WTC11 (cell line): ENCODE measurements around the gene GDAP1L1. TPM values are rescaled to one million over a fixed set of nuclear protein-coding genes. Genes with fewer than 3 reads are reported as not detected.
A peak's percentile ranks its signal among the peaks of the same experiment; 100 is the strongest.

Source experiments
- CREB1 ChIP-seq: sonication (generic); formaldehyde crosslinking; IDR thresholded peaks from 2 replicates; pipeline ENCODE4 v1.8.0; 2023; ENCODE audit warnings: mild to moderate bottlenecking, missing genetic modification reagents
- ESRRA ChIP-seq: sonication (generic); formaldehyde crosslinking; IDR thresholded peaks from 2 replicates; pipeline ENCODE4 v1.8.1; 2022; ENCODE audit warnings: mild to moderate bottlenecking, missing genetic modification reagents, borderline replicate concordance
- FOXJ3 ChIP-seq: sonication (generic); formaldehyde crosslinking; IDR thresholded peaks from 2 replicates; pipeline ENCODE4 v1.9.0; 2021; ENCODE audit warnings: missing genetic modification reagents, mild to moderate bottlenecking, borderline replicate concordance
- GTF2I ChIP-seq: fragments of 250-450 bp; sonication (Bioruptor Pico); conservative IDR thresholded peaks from 2 replicates; pipeline ENCODE4 v1.4.0; 2021; ENCODE audit warnings: mild to moderate bottlenecking
- NFE2L1 ChIP-seq: sonication (generic); formaldehyde crosslinking; IDR thresholded peaks from 2 replicates; pipeline ENCODE4 v1.8.1; 2023; ENCODE audit warnings: missing genetic modification reagents
- NR1H2 ChIP-seq: sonication (generic); formaldehyde crosslinking; IDR thresholded peaks from 2 replicates; pipeline ENCODE4 v1.9.0; 2021; ENCODE audit warnings: mild to moderate bottlenecking, moderate library complexity, missing genetic modification reagents
- NR3C1 ChIP-seq: sonication (generic); formaldehyde crosslinking; conservative IDR thresholded peaks from 2 replicates; pipeline ENCODE4 v1.8.1; 2023; ENCODE audit warnings: low read depth, mild to moderate bottlenecking, missing genetic modification reagents
- OVOL2 ChIP-seq: fragments of 250-450 bp; sonication (Bioruptor Pico); IDR thresholded peaks from 2 replicates; pipeline ENCODE4 v1.9.0; 2021; ENCODE audit warnings: mild to moderate bottlenecking, borderline replicate concordance
- RORB ChIP-seq: fragments of 250-450 bp; sonication (Bioruptor Pico); IDR thresholded peaks from 2 replicates; pipeline ENCODE4 v1.9.0; 2021; ENCODE audit warnings: mild to moderate bottlenecking
- SP1 ChIP-seq: sonication (generic); formaldehyde crosslinking; conservative IDR thresholded peaks from 2 replicates; pipeline ENCODE4 v1.8.1; 2022; ENCODE audit warnings: missing genetic modification reagents
- ZBTB21 ChIP-seq: sonication (generic); formaldehyde crosslinking; IDR thresholded peaks from 2 replicates; pipeline ENCODE4 v1.8.1; 2023; ENCODE audit warnings: mild to moderate bottlenecking, missing genetic modification reagents, borderline replicate concordance
- ZNF219 ChIP-seq: sonication (generic); formaldehyde crosslinking; IDR thresholded peaks from 2 replicates; pipeline ENCODE4 v1.8.0; 2023; ENCODE audit warnings: missing genetic modification reagents, mild to moderate bottlenecking, borderline replicate concordance
- ZNF317 ChIP-seq: sonication (generic); formaldehyde crosslinking; IDR thresholded peaks from 2 replicates; pipeline ENCODE4 v1.8.1; 2023; ENCODE audit warnings: low read depth, mild to moderate bottlenecking, moderate library complexity, missing genetic modification reagents, borderline replicate concordance
- ZNF396 ChIP-seq: fragments of 250-450 bp; sonication (Bioruptor Pico); IDR thresholded peaks from 2 replicates; pipeline ENCODE4 v1.8.0; 2021; ENCODE audit warnings: mild to moderate bottlenecking, moderate library complexity, borderline replicate concordance
- ZNF416 ChIP-seq: fragments of 250-450 bp; sonication (Bioruptor Pico); IDR thresholded peaks from 2 replicates; pipeline ENCODE4 v1.9.0; 2021; ENCODE audit warnings: mild to moderate bottlenecking, inconsistent platforms
- total RNA-seq: library from RNA; stranded (reverse); gene quantifications from 3 replicates; pipeline ENCODE4 v1.2.3, GENCODE V29; 2021
- TF ChIP-seq, protein P1 (sequence below): sonication (generic); formaldehyde crosslinking; conservative IDR thresholded peaks from 2 replicates; pipeline ENCODE4 v1.8.1; 2022; ENCODE audit warnings: mild to moderate bottlenecking, missing genetic modification reagents
- TF ChIP-seq, protein P2 (sequence below): sonication (generic); formaldehyde crosslinking; IDR thresholded peaks from 2 replicates; pipeline ENCODE4 v1.8.0; 2022; ENCODE audit warnings: mild to moderate bottlenecking, missing genetic modification reagents
- TF ChIP-seq, protein P3 (sequence below): fragments of 250-450 bp; sonication (Bioruptor Pico); IDR thresholded peaks from 2 replicates; pipeline ENCODE4 v1.9.0; 2021; ENCODE audit warnings: moderate library complexity, mild to moderate bottlenecking, inconsistent platforms, borderline replicate concordance
- TF ChIP-seq, protein P4 (sequence below): fragments of 250-450 bp; sonication (Bioruptor Pico); conservative IDR thresholded peaks from 2 replicates; pipeline ENCODE4 v1.9.0; 2021; ENCODE audit warnings: mild to moderate bottlenecking
- TF ChIP-seq, protein P5 (sequence below): sonication (generic); formaldehyde crosslinking; IDR thresholded peaks from 2 replicates; pipeline ENCODE4 v1.8.1; 2023; ENCODE audit warnings: mild to moderate bottlenecking, missing genetic modification reagents, moderate library complexity
- TF ChIP-seq, protein P6 (sequence below): sonication (generic); formaldehyde crosslinking; IDR thresholded peaks from 2 replicates; pipeline ENCODE4 v1.8.1; 2023; ENCODE audit warnings: mild to moderate bottlenecking, missing genetic modification reagents, borderline replicate concordance
- TF ChIP-seq, protein P7 (sequence below): fragments of 250-450 bp; sonication (Bioruptor Pico); IDR thresholded peaks from 2 replicates; pipeline ENCODE4 v1.9.0; 2021; ENCODE audit warnings: mild to moderate bottlenecking
- TF ChIP-seq, protein P8 (sequence below): sonication (generic); formaldehyde crosslinking; IDR thresholded peaks from 2 replicates; pipeline ENCODE4 v1.8.0; 2023; ENCODE audit warnings: mild to moderate bottlenecking, missing genetic modification reagents

The GDAP1L1 gene
- total RNA-seq, 1 experiment from 2014 or later: 7.5 TPM

DNA sequence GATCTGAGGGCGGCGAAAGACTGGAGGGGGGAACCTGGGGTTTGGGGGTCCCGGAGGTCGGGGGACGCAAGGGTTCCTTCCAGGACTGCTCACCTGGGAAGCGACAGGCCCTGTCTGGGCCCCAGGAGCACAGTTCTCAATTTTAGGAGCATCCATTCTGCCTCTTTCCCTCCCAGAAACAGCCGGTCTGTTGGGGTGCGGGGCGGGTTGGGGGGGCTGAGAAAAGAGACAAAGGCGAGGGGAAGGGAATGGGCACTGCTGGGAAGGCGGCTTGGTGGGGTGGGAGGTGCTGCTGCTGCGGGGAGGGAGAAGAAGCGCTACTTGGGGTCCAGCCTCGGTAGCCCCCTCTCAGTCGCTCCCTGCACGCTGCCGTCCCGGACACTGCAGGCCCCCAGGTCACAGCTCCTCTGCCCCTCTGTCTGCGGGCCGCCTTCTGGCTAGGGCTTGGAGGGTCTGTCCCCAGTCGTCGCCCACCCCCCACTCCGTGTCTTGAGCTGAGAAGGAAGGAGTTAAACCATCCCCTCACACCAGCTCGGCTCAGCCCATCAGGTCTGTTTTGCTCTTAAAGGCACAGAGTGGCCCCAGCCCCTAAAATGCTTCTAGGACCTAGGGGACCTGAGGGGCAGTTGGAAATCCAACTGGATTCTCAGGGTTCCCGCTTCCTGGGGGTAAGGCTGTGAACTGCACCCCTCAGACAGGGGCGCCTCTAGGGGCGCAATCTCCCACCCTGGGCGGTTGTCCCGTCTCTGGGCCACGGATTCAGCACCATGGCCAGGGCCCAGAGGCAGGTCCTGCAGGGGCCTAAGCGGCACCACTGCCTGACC is 690 bp downstream of the GDAP1L1 start (continued):
- TF ChIP-seq, protein P1, sequence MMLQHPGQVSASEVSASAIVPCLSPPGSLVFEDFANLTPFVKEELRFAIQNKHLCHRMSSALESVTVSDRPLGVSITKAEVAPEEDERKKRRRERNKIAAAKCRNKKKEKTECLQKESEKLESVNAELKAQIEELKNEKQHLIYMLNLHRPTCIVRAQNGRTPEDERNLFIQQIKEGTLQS (CRISPR knock-in tag): no peak
- TF ChIP-seq, protein P2, sequence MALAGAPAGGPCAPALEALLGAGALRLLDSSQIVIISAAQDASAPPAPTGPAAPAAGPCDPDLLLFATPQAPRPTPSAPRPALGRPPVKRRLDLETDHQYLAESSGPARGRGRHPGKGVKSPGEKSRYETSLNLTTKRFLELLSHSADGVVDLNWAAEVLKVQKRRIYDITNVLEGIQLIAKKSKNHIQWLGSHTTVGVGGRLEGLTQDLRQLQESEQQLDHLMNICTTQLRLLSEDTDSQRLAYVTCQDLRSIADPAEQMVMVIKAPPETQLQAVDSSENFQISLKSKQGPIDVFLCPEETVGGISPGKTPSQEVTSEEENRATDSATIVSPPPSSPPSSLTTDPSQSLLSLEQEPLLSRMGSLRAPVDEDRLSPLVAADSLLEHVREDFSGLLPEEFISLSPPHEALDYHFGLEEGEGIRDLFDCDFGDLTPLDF (CRISPR knock-in tag): 0 out of 2 replicates have a peak, but pooled peaks have one; percentile 29
- TF ChIP-seq, protein P3, sequence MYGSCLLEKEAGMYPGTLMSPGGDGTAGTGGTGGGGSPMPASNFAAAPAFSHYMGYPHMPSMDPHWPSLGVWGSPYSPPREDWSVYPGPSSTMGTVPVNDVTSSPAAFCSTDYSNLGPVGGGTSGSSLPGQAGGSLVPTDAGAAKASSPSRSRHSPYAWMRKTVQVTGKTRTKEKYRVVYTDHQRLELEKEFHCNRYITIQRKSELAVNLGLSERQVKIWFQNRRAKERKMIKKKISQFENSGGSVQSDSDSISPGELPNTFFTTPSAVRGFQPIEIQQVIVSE: no peak
- TF ChIP-seq ZNF219 (no peak), OVOL2 (CRISPR knock-in tag) (no peak), ZNF416 (CRISPR knock-in tag) (no peak), CREB1 (CRISPR knock-in tag) (0 out of 2 replicates have a peak, but pooled peaks have one; percentile 42), RORB (CRISPR knock-in tag) (no peak), ZBTB21 (CRISPR knock-in tag) (peak; percentile 74; the same call in 1 of the 2 replicates), NR3C1 (no peak), GTF2I (CRISPR knock-in tag) (no peak), FOXJ3 (CRISPR knock-in tag) (0 out of 2 replicates have a peak, but pooled peaks have one; percentile 19), ZNF317 (no peak), NFE2L1 (no peak), ESRRA (CRISPR knock-in tag) (no peak; the same call in 1 of the 2 replicates), NR1H2 (CRISPR knock-in tag) (peak; percentile 52; the same call in 1 of the 2 replicates), SP1 (no peak; the same call in 1 of the 2 replicates), ZNF396 (CRISPR knock-in tag) (no peak)
- TF ChIP-seq, protein P4, sequence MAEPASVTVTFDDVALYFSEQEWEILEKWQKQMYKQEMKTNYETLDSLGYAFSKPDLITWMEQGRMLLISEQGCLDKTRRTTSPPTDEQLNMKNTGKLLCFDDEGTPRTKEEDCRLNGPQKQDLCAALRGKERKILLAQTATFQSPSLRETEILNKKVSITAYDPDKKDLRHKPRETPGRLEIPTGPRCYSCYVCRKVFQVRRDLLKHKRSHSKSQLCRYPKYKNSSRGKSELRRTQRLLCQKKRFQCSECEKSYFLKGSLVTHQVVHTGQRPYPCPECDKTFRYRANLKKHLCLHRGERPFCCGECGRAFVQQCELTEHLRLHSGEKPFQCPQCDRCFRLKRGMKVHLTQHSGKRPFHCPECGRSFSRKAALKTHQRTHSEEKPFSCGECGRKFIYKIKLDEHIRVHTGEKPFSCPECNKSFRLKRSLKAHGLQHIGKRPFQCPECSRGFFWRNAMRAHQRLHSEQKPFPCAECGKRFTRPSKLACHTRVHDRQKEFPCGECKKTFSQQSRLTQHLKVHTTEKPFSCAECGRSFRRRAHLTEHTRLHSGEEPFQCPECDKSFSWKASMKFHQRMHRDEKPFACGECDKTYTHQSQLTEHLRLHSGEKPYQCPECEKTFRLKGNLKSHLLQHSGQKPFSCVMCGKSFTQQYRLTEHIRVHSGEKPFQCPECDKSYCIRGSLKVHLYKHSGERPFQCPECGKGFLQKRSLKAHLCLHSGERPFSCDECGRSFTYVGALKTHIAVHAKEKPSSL: no peak
- TF ChIP-seq, protein P5, sequence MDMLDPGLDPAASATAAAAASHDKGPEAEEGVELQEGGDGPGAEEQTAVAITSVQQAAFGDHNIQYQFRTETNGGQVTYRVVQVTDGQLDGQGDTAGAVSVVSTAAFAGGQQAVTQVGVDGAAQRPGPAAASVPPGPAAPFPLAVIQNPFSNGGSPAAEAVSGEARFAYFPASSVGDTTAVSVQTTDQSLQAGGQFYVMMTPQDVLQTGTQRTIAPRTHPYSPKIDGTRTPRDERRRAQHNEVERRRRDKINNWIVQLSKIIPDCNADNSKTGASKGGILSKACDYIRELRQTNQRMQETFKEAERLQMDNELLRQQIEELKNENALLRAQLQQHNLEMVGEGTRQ (CRISPR knock-in tag): peak; percentile 38; the same call in 1 of the 2 replicates
- TF ChIP-seq, protein P6, sequence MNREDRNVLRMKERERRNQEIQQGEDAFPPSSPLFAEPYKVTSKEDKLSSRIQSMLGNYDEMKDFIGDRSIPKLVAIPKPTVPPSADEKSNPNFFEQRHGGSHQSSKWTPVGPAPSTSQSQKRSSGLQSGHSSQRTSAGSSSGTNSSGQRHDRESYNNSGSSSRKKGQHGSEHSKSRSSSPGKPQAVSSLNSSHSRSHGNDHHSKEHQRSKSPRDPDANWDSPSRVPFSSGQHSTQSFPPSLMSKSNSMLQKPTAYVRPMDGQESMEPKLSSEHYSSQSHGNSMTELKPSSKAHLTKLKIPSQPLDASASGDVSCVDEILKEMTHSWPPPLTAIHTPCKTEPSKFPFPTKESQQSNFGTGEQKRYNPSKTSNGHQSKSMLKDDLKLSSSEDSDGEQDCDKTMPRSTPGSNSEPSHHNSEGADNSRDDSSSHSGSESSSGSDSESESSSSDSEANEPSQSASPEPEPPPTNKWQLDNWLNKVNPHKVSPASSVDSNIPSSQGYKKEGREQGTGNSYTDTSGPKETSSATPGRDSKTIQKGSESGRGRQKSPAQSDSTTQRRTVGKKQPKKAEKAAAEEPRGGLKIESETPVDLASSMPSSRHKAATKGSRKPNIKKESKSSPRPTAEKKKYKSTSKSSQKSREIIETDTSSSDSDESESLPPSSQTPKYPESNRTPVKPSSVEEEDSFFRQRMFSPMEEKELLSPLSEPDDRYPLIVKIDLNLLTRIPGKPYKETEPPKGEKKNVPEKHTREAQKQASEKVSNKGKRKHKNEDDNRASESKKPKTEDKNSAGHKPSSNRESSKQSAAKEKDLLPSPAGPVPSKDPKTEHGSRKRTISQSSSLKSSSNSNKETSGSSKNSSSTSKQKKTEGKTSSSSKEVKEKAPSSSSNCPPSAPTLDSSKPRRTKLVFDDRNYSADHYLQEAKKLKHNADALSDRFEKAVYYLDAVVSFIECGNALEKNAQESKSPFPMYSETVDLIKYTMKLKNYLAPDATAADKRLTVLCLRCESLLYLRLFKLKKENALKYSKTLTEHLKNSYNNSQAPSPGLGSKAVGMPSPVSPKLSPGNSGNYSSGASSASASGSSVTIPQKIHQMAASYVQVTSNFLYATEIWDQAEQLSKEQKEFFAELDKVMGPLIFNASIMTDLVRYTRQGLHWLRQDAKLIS (CRISPR knock-in tag): 0 out of 2 replicates have a peak, but pooled peaks have one; percentile 54
- TF ChIP-seq, protein P7, sequence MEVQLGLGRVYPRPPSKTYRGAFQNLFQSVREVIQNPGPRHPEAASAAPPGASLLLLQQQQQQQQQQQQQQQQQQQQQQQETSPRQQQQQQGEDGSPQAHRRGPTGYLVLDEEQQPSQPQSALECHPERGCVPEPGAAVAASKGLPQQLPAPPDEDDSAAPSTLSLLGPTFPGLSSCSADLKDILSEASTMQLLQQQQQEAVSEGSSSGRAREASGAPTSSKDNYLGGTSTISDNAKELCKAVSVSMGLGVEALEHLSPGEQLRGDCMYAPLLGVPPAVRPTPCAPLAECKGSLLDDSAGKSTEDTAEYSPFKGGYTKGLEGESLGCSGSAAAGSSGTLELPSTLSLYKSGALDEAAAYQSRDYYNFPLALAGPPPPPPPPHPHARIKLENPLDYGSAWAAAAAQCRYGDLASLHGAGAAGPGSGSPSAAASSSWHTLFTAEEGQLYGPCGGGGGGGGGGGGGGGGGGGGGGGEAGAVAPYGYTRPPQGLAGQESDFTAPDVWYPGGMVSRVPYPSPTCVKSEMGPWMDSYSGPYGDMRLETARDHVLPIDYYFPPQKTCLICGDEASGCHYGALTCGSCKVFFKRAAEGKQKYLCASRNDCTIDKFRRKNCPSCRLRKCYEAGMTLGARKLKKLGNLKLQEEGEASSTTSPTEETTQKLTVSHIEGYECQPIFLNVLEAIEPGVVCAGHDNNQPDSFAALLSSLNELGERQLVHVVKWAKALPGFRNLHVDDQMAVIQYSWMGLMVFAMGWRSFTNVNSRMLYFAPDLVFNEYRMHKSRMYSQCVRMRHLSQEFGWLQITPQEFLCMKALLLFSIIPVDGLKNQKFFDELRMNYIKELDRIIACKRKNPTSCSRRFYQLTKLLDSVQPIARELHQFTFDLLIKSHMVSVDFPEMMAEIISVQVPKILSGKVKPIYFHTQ (CRISPR knock-in tag): no peak
- TF ChIP-seq, protein P8, sequence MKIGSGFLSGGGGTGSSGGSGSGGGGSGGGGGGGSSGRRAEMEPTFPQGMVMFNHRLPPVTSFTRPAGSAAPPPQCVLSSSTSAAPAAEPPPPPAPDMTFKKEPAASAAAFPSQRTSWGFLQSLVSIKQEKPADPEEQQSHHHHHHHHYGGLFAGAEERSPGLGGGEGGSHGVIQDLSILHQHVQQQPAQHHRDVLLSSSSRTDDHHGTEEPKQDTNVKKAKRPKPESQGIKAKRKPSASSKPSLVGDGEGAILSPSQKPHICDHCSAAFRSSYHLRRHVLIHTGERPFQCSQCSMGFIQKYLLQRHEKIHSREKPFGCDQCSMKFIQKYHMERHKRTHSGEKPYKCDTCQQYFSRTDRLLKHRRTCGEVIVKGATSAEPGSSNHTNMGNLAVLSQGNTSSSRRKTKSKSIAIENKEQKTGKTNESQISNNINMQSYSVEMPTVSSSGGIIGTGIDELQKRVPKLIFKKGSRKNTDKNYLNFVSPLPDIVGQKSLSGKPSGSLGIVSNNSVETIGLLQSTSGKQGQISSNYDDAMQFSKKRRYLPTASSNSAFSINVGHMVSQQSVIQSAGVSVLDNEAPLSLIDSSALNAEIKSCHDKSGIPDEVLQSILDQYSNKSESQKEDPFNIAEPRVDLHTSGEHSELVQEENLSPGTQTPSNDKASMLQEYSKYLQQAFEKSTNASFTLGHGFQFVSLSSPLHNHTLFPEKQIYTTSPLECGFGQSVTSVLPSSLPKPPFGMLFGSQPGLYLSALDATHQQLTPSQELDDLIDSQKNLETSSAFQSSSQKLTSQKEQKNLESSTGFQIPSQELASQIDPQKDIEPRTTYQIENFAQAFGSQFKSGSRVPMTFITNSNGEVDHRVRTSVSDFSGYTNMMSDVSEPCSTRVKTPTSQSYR (CRISPR knock-in tag): no peak
